Activated CD4-positive, alpha-beta T cell treated with anti-CD3 and anti-CD28 coated beads, Interleukin-2, Interleukin-4, amounts not matched to agents 100 ng/mL and 50 ng/mL, durations not matched to agents 16 hours and 8 hours (primary cell): ENCODE data around the gene ZNF839.
"Not testable (repeated sequence)": the region's sequence is repeated elsewhere in the genome, so short reads cannot be mapped to it uniquely, and the experiment has no call there.

Experiments
- DNase-seq: peaks from one replicate; pipeline ENCODE4 v3.0.0-alpha.2; 2020; ENCODE audit warnings: low spot score

The ZNF839 gene

GRCh38 chr14:102319351-102320032, at the start of gene ZNF839:
Gene ZNF839 (plus strand): TSS chr14:102319746. CDS start chr14:102319766, 20 bp downstream.
- DNase-seq = peak; percentile 96

- peak; percentile 28 for DNase-seq
These were observed 47.2 kb upstream of the ZNF839 start for GRCh38 chr14:102272392-102272791.

GRCh38 chr14:102275866-102276265, 43.7 kb upstream of the ZNF839 start:
- DNase-seq = no peak

- no peak for DNase-seq
These were observed 41.5 kb upstream of the ZNF839 start for GRCh38 chr14:102277874-102278630.

GRCh38 chr14:102278631-102278935, 41.0 kb upstream of the ZNF839 start:
- no peak for DNase-seq

GRCh38 chr14:102279282-102279681, 40.3 kb upstream of the ZNF839 start:
- no peak for DNase-seq

- DNase-seq = no peak
These were observed 39.7 kb upstream of the ZNF839 start for GRCh38 chr14:102279688-102280348.

GRCh38 chr14:102280376-102280962, 39.1 kb upstream of the ZNF839 start:
- DNase-seq = no peak

- no peak for DNase-seq
These were observed 36.6 kb upstream of the ZNF839 start for GRCh38 chr14:102282751-102283465.

- no peak for DNase-seq
These were observed 35.9 kb upstream of the ZNF839 start for GRCh38 chr14:102283631-102284129.

- no peak for DNase-seq
These were observed 34.4 kb upstream of the ZNF839 start for GRCh38 chr14:102285106-102285505.

- DNase-seq = no peak
These were observed 31.4 kb upstream of the ZNF839 start for GRCh38 chr14:102288139-102288538.

- DNase-seq = no peak
These were observed 27.1 kb upstream of the ZNF839 start for GRCh38 chr14:102292441-102292840.

GRCh38 chr14:102293781-102294180, 25.8 kb upstream of the ZNF839 start:
- no peak for DNase-seq

- DNase-seq = no peak
These were observed 24.3 kb upstream of the ZNF839 start for GRCh38 chr14:102295270-102295669.

- no peak for DNase-seq
These were observed 21.9 kb upstream of the ZNF839 start for GRCh38 chr14:102297436-102298170.

- not testable (repeated sequence) for DNase-seq
These were observed 21.1 kb upstream of the ZNF839 start for GRCh38 chr14:102298303-102299070.

- no peak for DNase-seq
These were observed 15.9 kb upstream of the ZNF839 start for GRCh38 chr14:102303664-102304063.

- peak; percentile 98 for DNase-seq
These were observed 14.7 kb upstream of the ZNF839 start, which contains the start of gene MOK for GRCh38 chr14:102304611-102305506. Gene MOK (minus strand): TSS chr14:102305164. CDS start chr14:102304968, 196 bp downstream.
